ENCODE data around the gene UBE2O.

UBE2O gene

GRCh38 chr17:76432712-76433336, 20.1 kb downstream of the UBE2O start:
- Histone ChIP-seq H3K4ac (ENCODE audit: low read length) (no peak overlapping the region), H3K18ac (ENCODE audit: low read length) (no peak overlapping the region), H3K14ac (ENCODE audit: low read length) (no peak overlapping the region), H3K79me1 (ENCODE audit: low read depth, low read length) (no peaks in the 10 kb centered on the region), H4K91ac (ENCODE audit: low read depth, low read length, poor library complexity) (no peak overlapping the region), H2BK12ac (ENCODE audit: low read length) (no peak overlapping the region), H3K4me1 (ENCODE audit: control insufficient read depth in 2 of 2, insufficient read depth in 1 of 2, low read depth in 1 of 2, low read length in 2 of 2) (peaks cover 0 to 8% of the 10 kb centered on the region in 2 donors), H2BK15ac (ENCODE audit: low read length) (no peak overlapping the region), H3K4me2 (ENCODE audit: insufficient read depth, low read length, poor library complexity, severe bottlenecking) (no peak overlapping the region), H3K36me3 (replicated peaks in 1 of 2; ENCODE audit: control insufficient read depth in 2 of 2, insufficient read depth in 2 of 2, low read length in 2 of 2) (peaks cover 1 to 19% of the 10 kb centered on the region in 2 donors), H3K27me3 (ENCODE audit: control insufficient read depth in 3 of 3, insufficient read depth in 3 of 3, low read depth in 1 of 3, low read length in 3 of 3) (no peaks in the 10 kb centered on the region), H2BK120ac (ENCODE audit: low read depth, low read length) (no peak overlapping the region), H3K23ac (ENCODE audit: low read depth, low read length, poor library complexity) (no peak overlapping the region), H3K27ac (replicated peaks; ENCODE audit: low read length) (no peak overlapping the region), H2AK5ac (ENCODE audit: low read depth, low read length) (no peak overlapping the region), H2BK5ac (ENCODE audit: low read length) (no peak overlapping the region), H2AFZ (ENCODE audit: low read length) (no peak overlapping the region), H3K9ac (ENCODE audit: low read depth, low read length, poor library complexity) (no peak overlapping the region), H4K8ac (ENCODE audit: low read depth, low read length) (no peak overlapping the region), H3K9me3 (replicated peaks in 1 of 2; ENCODE audit: control insufficient read depth in 2 of 2, insufficient read depth in 1 of 2, low read depth in 1 of 2, low read length in 2 of 2) (no peaks in the 10 kb centered on the region), H3K4me3 (ENCODE audit: low read length in 2 of 2) (no peak overlapping the region)
- no peak for DNase-seq (ENCODE audit: low spot score)
- no CpG with 5 or more reads among the region's 3 CpGs for WGBS, 2 donors (ENCODE audit: extremely low coverage in 2 of 2, insufficient read length in 2 of 2, insufficient replicate concordance in 1 of 2)

GRCh38 chr17:76432004-76432403, 20.9 kb downstream of the UBE2O start:
- Histone ChIP-seq H2BK15ac (ENCODE audit: low read length) (no peak overlapping the region), H3K4ac (ENCODE audit: low read length) (no peak overlapping the region), H3K14ac (ENCODE audit: low read length) (no peak overlapping the region), H3K27ac (replicated peaks; ENCODE audit: low read length) (no peak overlapping the region), H2AK5ac (ENCODE audit: low read depth, low read length) (no peak overlapping the region), H3K18ac (ENCODE audit: low read length) (no peak overlapping the region), H3K9me3 (replicated peaks in 1 of 2; ENCODE audit: control insufficient read depth in 2 of 2, insufficient read depth in 1 of 2, low read depth in 1 of 2, low read length in 2 of 2) (peaks cover 0 to under 1% of the 10 kb centered on the region in 2 donors), H3K36me3 (replicated peaks in 1 of 2; ENCODE audit: control insufficient read depth in 2 of 2, insufficient read depth in 2 of 2, low read length in 2 of 2) (peaks cover 1 to 19% of the 10 kb centered on the region in 2 donors), H3K79me1 (ENCODE audit: low read depth, low read length) (no peaks in the 10 kb centered on the region), H3K4me2 (ENCODE audit: insufficient read depth, low read length, poor library complexity, severe bottlenecking) (no peak overlapping the region), H3K4me3 (ENCODE audit: low read length in 2 of 2) (no peak overlapping the region), H2BK5ac (ENCODE audit: low read length) (no peak overlapping the region), H3K4me1 (ENCODE audit: control insufficient read depth in 2 of 2, insufficient read depth in 1 of 2, low read depth in 1 of 2, low read length in 2 of 2) (peaks cover 0 to 4% of the 10 kb centered on the region in 2 donors), H2BK12ac (ENCODE audit: low read length) (no peak overlapping the region), H2AFZ (ENCODE audit: low read length) (no peak overlapping the region), H3K23ac (ENCODE audit: low read depth, low read length, poor library complexity) (no peak overlapping the region), H4K8ac (ENCODE audit: low read depth, low read length) (no peak overlapping the region), H2BK120ac (ENCODE audit: low read depth, low read length) (no peak overlapping the region), H3K27me3 (ENCODE audit: control insufficient read depth in 3 of 3, insufficient read depth in 3 of 3, low read depth in 1 of 3, low read length in 3 of 3) (no peaks in the 10 kb centered on the region), H4K91ac (ENCODE audit: low read depth, low read length, poor library complexity) (no peak overlapping the region), H3K9ac (ENCODE audit: low read depth, low read length, poor library complexity) (no peak overlapping the region)
- no peak for DNase-seq (ENCODE audit: low spot score)
- no CpG with 5 or more reads among the region's 6 CpGs for WGBS, 2 donors (ENCODE audit: extremely low coverage in 2 of 2, insufficient read length in 2 of 2, insufficient replicate concordance in 1 of 2)

GRCh38 chr17:76431509-76431908, 21.4 kb downstream of the UBE2O start:
- Histone ChIP-seq H3K27me3 (ENCODE audit: control insufficient read depth in 3 of 3, insufficient read depth in 3 of 3, low read depth in 1 of 3, low read length in 3 of 3) (no peaks in the 10 kb centered on the region), H3K4me1 (ENCODE audit: control insufficient read depth in 2 of 2, insufficient read depth in 1 of 2, low read depth in 1 of 2, low read length in 2 of 2) (peaks cover 0 to 4% of the 10 kb centered on the region in 2 donors), H4K91ac (ENCODE audit: low read depth, low read length, poor library complexity) (no peak overlapping the region), H3K4ac (ENCODE audit: low read length) (no peak overlapping the region), H2AFZ (ENCODE audit: low read length) (no peak overlapping the region), H2BK120ac (ENCODE audit: low read depth, low read length) (no peak overlapping the region), H2BK15ac (ENCODE audit: low read length) (no peak overlapping the region), H3K18ac (ENCODE audit: low read length) (no peak overlapping the region), H2BK12ac (ENCODE audit: low read length) (no peak overlapping the region), H3K23ac (ENCODE audit: low read depth, low read length, poor library complexity) (no peak overlapping the region), H3K4me2 (ENCODE audit: insufficient read depth, low read length, poor library complexity, severe bottlenecking) (no peak overlapping the region), H3K14ac (ENCODE audit: low read length) (no peak overlapping the region), H2BK5ac (ENCODE audit: low read length) (no peak overlapping the region), H2AK5ac (ENCODE audit: low read depth, low read length) (no peak overlapping the region), H4K8ac (ENCODE audit: low read depth, low read length) (no peak overlapping the region), H3K79me1 (ENCODE audit: low read depth, low read length) (no peaks in the 10 kb centered on the region), H3K9me3 (replicated peaks in 1 of 2; ENCODE audit: control insufficient read depth in 2 of 2, insufficient read depth in 1 of 2, low read depth in 1 of 2, low read length in 2 of 2) (peaks cover 0 to 5% of the 10 kb centered on the region in 2 donors), H3K4me3 (ENCODE audit: low read length in 2 of 2) (no peak overlapping the region), H3K36me3 (replicated peaks in 1 of 2; ENCODE audit: control insufficient read depth in 2 of 2, insufficient read depth in 2 of 2, low read length in 2 of 2) (peaks cover 1 to 19% of the 10 kb centered on the region in 2 donors), H3K27ac (replicated peaks; ENCODE audit: low read length) (no peak overlapping the region), H3K9ac (ENCODE audit: low read depth, low read length, poor library complexity) (no peak overlapping the region)
- no CpG with 5 or more reads among the region's 2 CpGs for WGBS, 2 donors (ENCODE audit: extremely low coverage in 2 of 2, insufficient read length in 2 of 2, insufficient replicate concordance in 1 of 2)
- DNase-seq (ENCODE audit: low spot score): no peak

GRCh38 chr17:76428511-76428910, 24.4 kb downstream of the UBE2O start:
- Histone ChIP-seq H3K23ac (ENCODE audit: low read depth, low read length, poor library complexity) (no peak overlapping the region), H4K8ac (ENCODE audit: low read depth, low read length) (no peak overlapping the region), H2BK15ac (ENCODE audit: low read length) (no peak overlapping the region), H2AK5ac (ENCODE audit: low read depth, low read length) (no peak overlapping the region), H3K4me2 (ENCODE audit: insufficient read depth, low read length, poor library complexity, severe bottlenecking) (no peak overlapping the region), H3K27me3 (ENCODE audit: control insufficient read depth in 3 of 3, insufficient read depth in 3 of 3, low read depth in 1 of 3, low read length in 3 of 3) (no peaks in the 10 kb centered on the region), H2BK12ac (ENCODE audit: low read length) (no peak overlapping the region), H4K91ac (ENCODE audit: low read depth, low read length, poor library complexity) (no peak overlapping the region), H3K27ac (replicated peaks; ENCODE audit: low read length) (no peak overlapping the region), H3K9ac (ENCODE audit: low read depth, low read length, poor library complexity) (no peak overlapping the region), H3K4me1 (ENCODE audit: control insufficient read depth in 2 of 2, insufficient read depth in 1 of 2, low read depth in 1 of 2, low read length in 2 of 2) (peaks cover 0 to 4% of the 10 kb centered on the region in 2 donors), H2BK5ac (ENCODE audit: low read length) (no peak overlapping the region), H3K9me3 (replicated peaks in 1 of 2; ENCODE audit: control insufficient read depth in 2 of 2, insufficient read depth in 1 of 2, low read depth in 1 of 2, low read length in 2 of 2) (peaks cover 0 to 5% of the 10 kb centered on the region in 2 donors), H3K18ac (ENCODE audit: low read length) (no peak overlapping the region), H3K14ac (ENCODE audit: low read length) (no peak overlapping the region), H3K36me3 (replicated peaks in 1 of 2; ENCODE audit: control insufficient read depth in 2 of 2, insufficient read depth in 2 of 2, low read length in 2 of 2) (peaks cover 0 to 5% of the 10 kb centered on the region in 2 donors), H3K4ac (ENCODE audit: low read length) (no peak overlapping the region), H2AFZ (ENCODE audit: low read length) (no peak overlapping the region), H3K4me3 (ENCODE audit: low read length in 2 of 2) (no peak overlapping the region), H3K79me1 (ENCODE audit: low read depth, low read length) (no peaks in the 10 kb centered on the region), H2BK120ac (ENCODE audit: low read depth, low read length) (no peak overlapping the region)
- no peak for DNase-seq (ENCODE audit: low spot score)
- WGBS, 2 donors (ENCODE audit: extremely low coverage in 2 of 2, insufficient read length in 2 of 2, insufficient replicate concordance in 1 of 2): no CpG with 5 or more reads among the region's 1 CpG

Measured in neuronal stem cell (in vitro differentiated cells).